Fibroblast of lung (primary cell): ENCODE results near the gene C20orf202. TPM values are rescaled to one million over a fixed set of nuclear protein-coding genes. Genes with fewer than 3 reads are reported as not detected.

Source experiments
- DNase-seq, 2 donors: peaks; one replicate each; pipeline versions ENCODE4 v3.0.0 to v3.0.0-alpha.2; 2010; ENCODE audit warnings: low read depth in 2 of 2
- H2AFZ ChIP-seq: 2 replicates; pipeline ENCODE4 v1.5.1; 2012; ENCODE audit warnings: low read length, control low read depth, inconsistent platforms
- H3K27ac ChIP-seq: 2 replicates; pipeline ENCODE4 v1.5.1; 2011; ENCODE audit warnings: low read length, control low read depth; ENCODE audit not compliant: insufficient read depth
- H3K27me3 ChIP-seq: 2 replicates; pipeline ENCODE4 v1.5.1; 2011; ENCODE audit warnings: mild to moderate bottlenecking, low read length; ENCODE audit not compliant: control insufficient read depth, insufficient read depth
- H3K36me3 ChIP-seq: 2 replicates; pipeline ENCODE4 v1.5.1; 2011; ENCODE audit warnings: low read length; ENCODE audit not compliant: control insufficient read depth, insufficient read depth
- H3K4me1 ChIP-seq: 2 replicates; pipeline ENCODE4 v1.5.1; 2011; ENCODE audit warnings: low read length; ENCODE audit not compliant: control insufficient read depth, insufficient read depth; ENCODE audit errors: extremely low read depth
- H3K4me2 ChIP-seq: 2 replicates; pipeline ENCODE4 v1.5.1; 2011; ENCODE audit warnings: low read length, control low read depth; ENCODE audit not compliant: insufficient read depth; ENCODE audit errors: extremely low read depth
- H3K4me3 ChIP-seq, 4 experiments: fragments of 200-600 bp in 1 of 4; sonication (generic) in 1 of 4; replicated peaks in 1 of 4; 2 replicates each; pipeline ENCODE4 v1.5.1; 2011 to 2016; ENCODE audit warnings: low read length in 4 of 4, low read depth in 3 of 4, mild to moderate bottlenecking in 3 of 4, control low read depth in 2 of 4, inconsistent platforms in 1 of 4, mixed read lengths in 1 of 4; ENCODE audit not compliant: insufficient read depth in 1 of 4; ENCODE audit errors: control extremely low read depth in 1 of 4
- H3K79me2 ChIP-seq: 2 replicates; pipeline ENCODE4 v1.5.1; 2012; ENCODE audit warnings: mild to moderate bottlenecking, low read length, inconsistent platforms; ENCODE audit not compliant: control insufficient read depth, insufficient read depth
- H3K9ac ChIP-seq: 2 replicates; pipeline ENCODE4 v1.5.1; 2011; ENCODE audit warnings: mild to moderate bottlenecking, low read length, control low read depth; ENCODE audit not compliant: insufficient read depth
- H3K9me3 ChIP-seq: 2 replicates; pipeline ENCODE4 v1.5.1; 2012; ENCODE audit warnings: low read depth, low read length; ENCODE audit not compliant: control insufficient read depth, insufficient read depth
- H4K20me1 ChIP-seq: 2 replicates; pipeline ENCODE4 v1.5.1; 2011; ENCODE audit warnings: low read length; ENCODE audit not compliant: control insufficient read depth, insufficient read depth; ENCODE audit errors: extremely low read depth
- CTCF ChIP-seq, 2 donors: IDR thresholded peaks in 1 of 2; conservative IDR thresholded peaks in 1 of 2; 1 replicate in 1 of 2; 2 replicates in 1 of 2; pipeline ENCODE4 v1.5.1; 2011 to 2012; ENCODE audit warnings: low read length in 2 of 2, control low read depth in 1 of 2, inconsistent platforms in 1 of 2, low read depth in 1 of 2, mild to moderate bottlenecking in 1 of 2
- EZH2 ChIP-seq: IDR thresholded peaks from 2 replicates; pipeline ENCODE4 v1.5.1; 2012; ENCODE audit warnings: low read length, control low read depth, mild to moderate bottlenecking; ENCODE audit errors: missing control alignments
- polyA plus RNA-seq, 2 donors: library from polyadenylated mRNA; depleted of rRNA in 1 of 2; stranded (reverse) in 1 of 2; unstranded in 1 of 2; fragments of >200 nt; gene quantifications; 2 replicates each; pipeline ENCODE4 v1.2.1, GENCODE V29; 2011 to 2012; ENCODE audit warnings: missing spikeins in 1 of 2
- total RNA-seq: library from RNA; depleted of rRNA; stranded (reverse); fragments of >200 nt; gene quantifications from 2 replicates; pipeline ENCODE4 v1.2.1, GENCODE V29; 2014

Gene C20orf202
- total and polyA plus RNA-seq, 2 donors (not counting 1 experiment from before 2014, with no cell fraction given), result under 0.01 TPM; not detected in 1

- Histone ChIP-seq H3K9ac (no peak overlapping the region), H3K4me1 (no peaks in the 10 kb centered on the region), H2AFZ (no peak overlapping the region), H3K79me2 (no peaks in the 10 kb centered on the region), H3K4me3 (no peak overlapping the region), H3K36me3 (no peaks in the 10 kb centered on the region), H3K27ac (no peak overlapping the region), H4K20me1 (no peaks in the 10 kb centered on the region), H3K27me3 (peaks cover 33% of the 10 kb centered on the region), H3K9me3 (no peaks in the 10 kb centered on the region), H3K4me2 (no peak overlapping the region)
- no peak for DNase-seq
- TF ChIP-seq EZH2 (no peak), CTCF (conservative IDR thresholded peaks at IDR 0.05 in 1 of 2, IDR thresholded peaks at IDR 0.05 in 1 of 2; ENCODE audit: low read depth in 1 of 2, low read length in 2 of 2) (no peak)
These were observed 20.1 kb upstream of the C20orf202 start for GRCh38 chr20:1183153-1183552.

GRCh38 chr20:1184260-1184637 lies 19.0 kb upstream of the C20orf202 start:
- peaks cover 38% of the 10 kb centered on the region for H3K27me3 ChIP-seq
- no peaks in the 10 kb centered on the region for H3K9me3 ChIP-seq
- H3K9ac ChIP-seq, result no peak overlapping the region
- no peaks in the 10 kb centered on the region for H3K36me3 ChIP-seq
- no peak overlapping the region for H3K4me3 ChIP-seq
- no peaks in the 10 kb centered on the region for H3K79me2 ChIP-seq
- H3K27ac ChIP-seq, result no peak overlapping the region
- no peak overlapping the region for H2AFZ ChIP-seq
- H3K4me1 ChIP-seq, result no peaks in the 10 kb centered on the region
- H3K4me2 ChIP-seq, result no peak overlapping the region
- H4K20me1 ChIP-seq, result no peaks in the 10 kb centered on the region
- TF ChIP-seq CTCF (conservative IDR thresholded peaks at IDR 0.05 in 1 of 2, IDR thresholded peaks at IDR 0.05 in 1 of 2; ENCODE audit: low read depth in 1 of 2, low read length in 2 of 2), result no peak
- TF ChIP-seq EZH2, result no peak
- no peak for DNase-seq

GRCh38 chr20:1184638-1185315 lies 18.5 kb upstream of the C20orf202 start, which contains the start of gene TMEM74B:
TSS of gene TMEM74B (minus strand) at chr20:1184981. CDS start at chr20:1183801, 1,180 bp downstream.
- H3K27me3 ChIP-seq, result peaks cover 43% of the 10 kb centered on the region
- TF ChIP-seq CTCF (conservative IDR thresholded peaks at IDR 0.05 in 1 of 2, IDR thresholded peaks at IDR 0.05 in 1 of 2; ENCODE audit: low read depth in 1 of 2, low read length in 2 of 2), result no peak
- TF ChIP-seq EZH2, result peak; percentile 93

More at GRCh38 chr20:1184638-1185315, 18.5 kb upstream of the C20orf202 start, which contains the start of gene TMEM74B:
- Histone ChIP-seq H3K9ac (no peak within 1 kb of the TSS), H3K4me3 (peak within 1 kb of the TSS in 1 of 4 experiments; percentile 17), H3K79me2 (no peaks in the 10 kb centered on the region), H2AFZ (no peak within 1 kb of the TSS), H3K4me1 (no peaks in the 10 kb centered on the region), H4K20me1 (no peaks in the 10 kb centered on the region), H3K36me3 (no peaks in the 10 kb centered on the region), H3K27ac (no peak within 1 kb of the TSS), H3K9me3 (no peaks in the 10 kb centered on the region), H3K4me2 (no peak within 1 kb of the TSS)
- DNase-seq, result no peak
